ENCODE data around the gene TUBGCP3. TPM values are rescaled to one million over a fixed set of nuclear protein-coding genes. Genes with fewer than 3 reads are reported as not detected.

Gene TUBGCP3
- total RNA-seq, 1 experiment from 2014 or later = 13.7 TPM

- Mint-ChIP-seq H3K27me3 (ENCODE audit: unreplicated experiment) (peaks cover 15% of the 10 kb centered on the region), H3K4me1 (ENCODE audit: low read depth, unreplicated experiment) (no peaks in the 10 kb centered on the region), H3K9me3 (ENCODE audit: low read depth, unreplicated experiment) (no peaks in the 10 kb centered on the region), H3K36me3 (ENCODE audit: insufficient read depth, unreplicated experiment) (no peaks in the 10 kb centered on the region), H3K4me3 (ENCODE audit: low read depth, unreplicated experiment) (no peak overlapping the region), H3K27ac (ENCODE audit: unreplicated experiment) (no peak overlapping the region)
- intact Hi-C loops (cut with micrococcal nuclease; ENCODE audit: unreplicated experiment) = no loop called here
- CTCF ChIA-PET = no interaction called here
- no peak for DNase-seq
- no peak for TF ChIP-seq CTCF (IDR thresholded peaks at IDR 0.05; ENCODE audit: unreplicated experiment)
- BruUV-seq (replicated peaks) = no TSS peak
These were observed 133.2 kb downstream of the TUBGCP3 start for GRCh38 chr13:112454648-112455334.

- no TSS peak for BruUV-seq (replicated peaks)
- no peak overlapping the region for H3K4me3 Mint-ChIP-seq (ENCODE audit: low read depth, unreplicated experiment)
- CTCF ChIA-PET = no interaction called here
These were observed 133.9 kb downstream of the TUBGCP3 start for GRCh38 chr13:112453874-112454647.

GRCh38 chr13:112453207-112453829, 134.6 kb downstream of the TUBGCP3 start:
- H3K4me3 Mint-ChIP-seq (ENCODE audit: low read depth, unreplicated experiment) = no peak overlapping the region
- CTCF ChIA-PET = no interaction called here
- H3K9me3 Mint-ChIP-seq (ENCODE audit: low read depth, unreplicated experiment) = no peaks in the 10 kb centered on the region
- no TSS peak for BruUV-seq (replicated peaks)
- H3K4me1 Mint-ChIP-seq (ENCODE audit: low read depth, unreplicated experiment) = no peaks in the 10 kb centered on the region
- intact Hi-C loops (cut with micrococcal nuclease; ENCODE audit: unreplicated experiment) = no loop called here
- no peak for TF ChIP-seq CTCF (IDR thresholded peaks at IDR 0.05; ENCODE audit: unreplicated experiment)
- peaks cover 18% of the 10 kb centered on the region for H3K27me3 Mint-ChIP-seq (ENCODE audit: unreplicated experiment)
- H3K36me3 Mint-ChIP-seq (ENCODE audit: insufficient read depth, unreplicated experiment) = no peaks in the 10 kb centered on the region
- no peak for DNase-seq
- no peak overlapping the region for H3K27ac Mint-ChIP-seq (ENCODE audit: unreplicated experiment)

More at GRCh38 chr13:112453874-112454647, 133.9 kb downstream of the TUBGCP3 start:
- H3K9me3 Mint-ChIP-seq (ENCODE audit: low read depth, unreplicated experiment) = no peaks in the 10 kb centered on the region
- H3K36me3 Mint-ChIP-seq (ENCODE audit: insufficient read depth, unreplicated experiment) = no peaks in the 10 kb centered on the region
- no peaks in the 10 kb centered on the region for H3K4me1 Mint-ChIP-seq (ENCODE audit: low read depth, unreplicated experiment)
- no peak for TF ChIP-seq CTCF (IDR thresholded peaks at IDR 0.05; ENCODE audit: unreplicated experiment)
- H3K27me3 Mint-ChIP-seq (ENCODE audit: unreplicated experiment) = peaks cover 18% of the 10 kb centered on the region
- H3K27ac Mint-ChIP-seq (ENCODE audit: unreplicated experiment) = no peak overlapping the region
- no peak for DNase-seq
- intact Hi-C loops (cut with micrococcal nuclease; ENCODE audit: unreplicated experiment) = no loop called here

- no peak for TF ChIP-seq CTCF (IDR thresholded peaks at IDR 0.05; ENCODE audit: unreplicated experiment)
- H3K9me3 Mint-ChIP-seq (ENCODE audit: low read depth, unreplicated experiment) = no peaks in the 10 kb centered on the region
- no TSS peak for BruUV-seq (replicated peaks)
- CTCF ChIA-PET = no interaction called here
- no peak for DNase-seq
- intact Hi-C loops (cut with micrococcal nuclease; ENCODE audit: unreplicated experiment) = no loop called here
- H3K36me3 Mint-ChIP-seq (ENCODE audit: insufficient read depth, unreplicated experiment) = no peaks in the 10 kb centered on the region
- no peaks in the 10 kb centered on the region for H3K4me1 Mint-ChIP-seq (ENCODE audit: low read depth, unreplicated experiment)
- H3K4me3 Mint-ChIP-seq (ENCODE audit: low read depth, unreplicated experiment) = no peak overlapping the region
- H3K27me3 Mint-ChIP-seq (ENCODE audit: unreplicated experiment) = peaks cover 21% of the 10 kb centered on the region
- no peak overlapping the region for H3K27ac Mint-ChIP-seq (ENCODE audit: unreplicated experiment)
These were observed 135.4 kb downstream of the TUBGCP3 start for GRCh38 chr13:112452380-112453206.
